ENCODE data around the gene DUSP22. TPM values are rescaled to one million over a fixed set of nuclear protein-coding genes. Genes with fewer than 3 reads are reported as not detected.

Gene DUSP22
- total RNA-seq, 1 donor from 2014 or later, result 61.2 TPM

DNA sequence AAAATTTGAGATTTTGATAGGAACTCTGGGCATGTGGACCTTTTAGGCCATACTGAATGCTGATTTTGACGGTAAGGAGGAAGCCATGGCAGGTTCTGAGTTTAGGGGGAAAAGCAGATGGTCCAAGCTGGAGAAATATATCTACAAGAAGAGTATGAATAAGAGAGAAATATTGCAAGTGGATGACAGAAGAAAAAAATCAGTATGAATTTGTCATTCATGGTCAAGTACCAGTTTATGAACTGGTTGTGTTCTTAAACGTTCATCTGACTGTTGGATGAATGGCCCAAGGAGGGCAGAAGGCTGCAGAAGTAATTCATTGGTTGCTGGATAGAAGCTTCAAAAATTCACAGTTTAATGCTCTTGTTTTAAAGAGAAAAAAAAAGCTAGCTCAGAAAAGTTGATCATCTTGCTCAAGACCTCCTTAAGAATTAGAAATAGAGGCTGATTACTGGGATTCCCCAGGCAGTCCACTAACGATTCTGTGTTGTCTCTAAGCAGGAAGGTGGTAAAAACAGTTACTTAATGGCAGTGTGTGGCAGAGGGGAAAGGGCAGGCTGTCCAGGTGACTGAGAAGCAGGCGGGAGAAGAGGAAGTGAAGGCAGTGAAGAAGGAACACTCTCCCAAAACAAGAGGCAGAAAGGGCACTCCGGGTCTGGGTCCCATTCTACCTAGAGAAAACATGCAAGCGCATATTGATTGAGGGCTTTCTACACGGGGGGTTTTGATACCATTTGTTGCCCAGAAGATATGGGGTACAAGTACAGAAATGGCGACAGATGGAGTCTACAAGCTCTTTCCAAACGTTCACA lies 2.0 kb upstream of the DUSP22 start:
- no peaks in the 10 kb centered on the region for H3K9me3 ChIP-seq
- no peak for DNase-seq
- peaks cover 30% of the 10 kb centered on the region for H3K4me1 ChIP-seq
- intact Hi-C loops (cut with DNase I), result no loop called here
- H3K36me3 ChIP-seq, result no peaks in the 10 kb centered on the region
- H3K4me3 ChIP-seq, result no peak overlapping the region
- H3K27me3 ChIP-seq, result no peaks in the 10 kb centered on the region
- TF ChIP-seq, protein P1, sequence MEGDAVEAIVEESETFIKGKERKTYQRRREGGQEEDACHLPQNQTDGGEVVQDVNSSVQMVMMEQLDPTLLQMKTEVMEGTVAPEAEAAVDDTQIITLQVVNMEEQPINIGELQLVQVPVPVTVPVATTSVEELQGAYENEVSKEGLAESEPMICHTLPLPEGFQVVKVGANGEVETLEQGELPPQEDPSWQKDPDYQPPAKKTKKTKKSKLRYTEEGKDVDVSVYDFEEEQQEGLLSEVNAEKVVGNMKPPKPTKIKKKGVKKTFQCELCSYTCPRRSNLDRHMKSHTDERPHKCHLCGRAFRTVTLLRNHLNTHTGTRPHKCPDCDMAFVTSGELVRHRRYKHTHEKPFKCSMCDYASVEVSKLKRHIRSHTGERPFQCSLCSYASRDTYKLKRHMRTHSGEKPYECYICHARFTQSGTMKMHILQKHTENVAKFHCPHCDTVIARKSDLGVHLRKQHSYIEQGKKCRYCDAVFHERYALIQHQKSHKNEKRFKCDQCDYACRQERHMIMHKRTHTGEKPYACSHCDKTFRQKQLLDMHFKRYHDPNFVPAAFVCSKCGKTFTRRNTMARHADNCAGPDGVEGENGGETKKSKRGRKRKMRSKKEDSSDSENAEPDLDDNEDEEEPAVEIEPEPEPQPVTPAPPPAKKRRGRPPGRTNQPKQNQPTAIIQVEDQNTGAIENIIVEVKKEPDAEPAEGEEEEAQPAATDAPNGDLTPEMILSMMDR (IDR thresholded peaks at IDR 0.05), result no peak
- no peak overlapping the region for H3K27ac ChIP-seq
- no peak for ATAC-seq

DNA sequence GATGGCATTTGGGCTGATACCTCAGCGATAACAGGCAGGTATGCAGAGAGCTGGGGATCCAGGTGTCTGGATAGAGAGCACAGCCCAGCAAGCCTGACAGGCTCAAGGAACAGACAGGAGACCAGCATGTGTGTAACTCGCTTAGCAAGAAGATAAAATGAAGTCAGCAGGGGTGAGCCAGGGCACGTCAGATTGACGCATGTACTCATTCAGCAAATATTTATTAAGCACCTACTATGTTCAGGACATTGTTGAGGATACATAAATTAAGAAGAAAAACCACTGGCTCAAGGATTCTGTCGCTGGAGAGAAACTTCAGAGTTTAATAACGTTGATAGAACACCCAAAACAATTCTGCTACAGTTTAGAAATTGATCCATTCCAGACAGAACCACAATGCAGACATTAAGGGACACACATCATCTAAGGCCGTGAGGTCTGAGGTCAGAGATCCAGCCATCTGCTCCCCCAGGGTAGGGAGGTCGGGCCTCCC lies 1.0 kb upstream of the DUSP22 start:
- Histone ChIP-seq H3K27ac (peak overlapping the region; percentile 99), H3K4me1 (peaks cover 40% of the 10 kb centered on the region), H3K9me3 (no peaks in the 10 kb centered on the region), H3K36me3 (no peaks in the 10 kb centered on the region), H3K27me3 (no peaks in the 10 kb centered on the region), H3K4me3 (peak overlapping the region; percentile 73)
- no peak for DNase-seq
- ATAC-seq, result no peak
- intact Hi-C loops (cut with DNase I), result no loop called here
- TF ChIP-seq, protein P1 (IDR thresholded peaks at IDR 0.05), result no peak

DNA sequence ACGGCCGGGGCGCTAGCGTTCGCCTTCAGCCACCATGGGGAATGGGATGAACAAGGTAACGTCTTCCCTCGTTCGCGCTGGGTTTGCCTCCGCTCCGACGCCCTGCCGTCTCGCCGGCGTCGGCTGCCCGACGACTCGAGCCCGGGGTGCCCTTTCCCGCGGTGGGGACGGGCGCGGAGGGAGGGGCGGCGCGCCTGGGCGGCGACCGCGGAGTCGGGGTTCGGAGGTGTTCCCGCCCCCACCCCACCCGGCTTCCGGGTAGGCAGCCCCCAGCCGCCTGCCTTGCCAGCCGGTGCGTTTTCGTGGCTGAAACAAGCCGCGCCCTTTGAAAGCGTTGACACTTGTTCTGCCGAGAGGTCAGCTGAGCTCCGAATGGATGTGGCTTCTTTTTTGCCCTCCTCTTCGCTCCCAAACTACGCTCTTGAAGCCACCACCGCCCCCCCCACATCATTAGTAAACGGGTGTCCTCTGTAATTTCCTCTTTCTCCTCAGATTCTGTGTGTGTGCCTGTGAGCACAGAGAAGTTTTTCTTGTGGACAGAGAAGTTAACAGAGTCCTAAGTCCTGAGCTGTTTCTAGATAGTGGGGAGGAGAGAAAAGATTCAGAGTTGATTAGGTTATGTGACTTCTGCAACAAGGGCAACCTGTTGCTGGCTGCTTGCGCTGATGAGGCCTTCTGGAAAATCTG lies 362 bp downstream of the DUSP22 start:
- H3K4me1 ChIP-seq, result peaks cover 54% of the 10 kb centered on the region
- intact Hi-C loops (cut with DNase I), result no loop called here
- no peaks in the 10 kb centered on the region for H3K27me3 ChIP-seq
- H3K27ac ChIP-seq, result peak overlapping the region; percentile 99
- no peaks in the 10 kb centered on the region for H3K36me3 ChIP-seq
- peak overlapping the region; percentile 73 for H3K4me3 ChIP-seq
- H3K9me3 ChIP-seq, result no peaks in the 10 kb centered on the region
- DNase-seq (peak; percentile 92), ATAC-seq (peak; percentile 72)
- TF ChIP-seq, protein P1 (IDR thresholded peaks at IDR 0.05), result no peak

DNA sequence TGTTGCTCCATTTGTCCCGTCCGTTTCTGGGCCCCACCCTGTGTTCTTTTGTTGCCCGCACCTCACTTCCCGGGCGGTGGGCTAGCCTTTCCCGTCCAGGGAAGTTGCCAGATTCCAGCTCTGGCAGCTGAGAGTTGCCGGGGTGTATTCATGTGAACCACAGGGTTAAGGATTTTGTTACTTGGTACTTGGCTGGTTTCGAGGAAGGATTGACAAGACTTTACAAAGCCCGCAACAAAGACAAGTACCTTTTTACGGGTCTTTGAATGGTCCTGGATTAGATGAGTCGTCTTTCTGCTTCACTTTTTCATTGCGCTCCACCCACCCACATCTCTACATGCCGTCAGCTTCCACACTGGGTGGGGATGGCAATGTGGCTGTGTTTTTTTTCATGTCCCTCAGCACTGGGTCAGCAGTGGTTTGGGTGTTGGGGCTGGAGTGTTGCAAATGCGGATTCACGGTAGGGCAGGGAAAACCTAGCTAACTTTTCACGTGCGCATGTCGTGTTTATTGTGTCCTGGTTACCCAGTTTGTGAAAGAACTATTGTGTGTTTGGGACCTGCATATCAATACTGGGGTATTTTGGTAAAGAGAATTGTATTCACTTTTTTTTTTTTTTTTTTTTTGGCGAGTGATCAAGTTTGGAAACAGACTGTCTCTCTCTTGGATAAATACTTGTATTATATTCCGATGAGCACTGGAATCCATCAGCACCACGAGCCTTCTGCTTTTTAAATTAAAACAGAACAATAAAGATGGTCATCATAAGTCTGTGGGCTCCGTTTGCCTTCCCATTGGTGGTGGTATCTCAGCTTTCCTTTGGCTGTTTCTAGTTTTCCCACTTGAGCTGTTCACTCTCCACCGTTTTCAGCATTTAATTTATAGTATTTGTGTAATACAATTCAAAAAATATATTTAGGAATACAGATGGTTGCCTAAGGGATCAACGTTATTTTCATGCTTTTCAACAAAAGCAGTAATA lies 1.2 kb downstream of the DUSP22 start:
- intact Hi-C loops (cut with DNase I), result no loop called here
- Histone ChIP-seq H3K4me1 (peaks cover 62% of the 10 kb centered on the region), H3K4me3 (peak overlapping the region; percentile 73), H3K36me3 (no peaks in the 10 kb centered on the region), H3K27ac (peak overlapping the region; percentile 99), H3K27me3 (no peaks in the 10 kb centered on the region), H3K9me3 (no peaks in the 10 kb centered on the region)
- TF ChIP-seq, protein P1 (IDR thresholded peaks at IDR 0.05), result no peak
- DNase-seq (peak; percentile 74), ATAC-seq (peak; percentile 1)
